Fibroblast of the aortic adventitia (primary cell): ENCODE data around the gene GATC. TPM values are rescaled to one million over a fixed set of nuclear protein-coding genes. Genes with fewer than 3 reads are reported as not detected.
A peak's percentile ranks its signal among the peaks of the same experiment; 100 is the strongest.

Experiments used
- DNase-seq: peaks from one replicate; pipeline ENCODE4 v3.0.0-alpha.2; 2010; ENCODE audit warnings: low read depth
- H3K4me3 ChIP-seq: 2 replicates; pipeline ENCODE4 v1.5.1; 2011; ENCODE audit warnings: low read depth, mild to moderate bottlenecking, control low read depth, low read length, moderate library complexity
- total RNA-seq: library from RNA; depleted of rRNA; stranded (reverse); fragments of >200 nt; gene quantifications from 2 replicates; pipeline ENCODE4 v1.2.3, GENCODE V29; 2012; ENCODE audit warnings: low replicate concordance
- TF ChIP-seq, protein P1 (sequence below): IDR thresholded peaks from 2 replicates; pipeline ENCODE4 v1.5.1; 2011; ENCODE audit warnings: mild to moderate bottlenecking, low read length, control low read depth, inconsistent platforms; ENCODE audit not compliant: insufficient read depth

GATC gene
- total RNA-seq, 1 donor, result 20.5 TPM

DNA sequence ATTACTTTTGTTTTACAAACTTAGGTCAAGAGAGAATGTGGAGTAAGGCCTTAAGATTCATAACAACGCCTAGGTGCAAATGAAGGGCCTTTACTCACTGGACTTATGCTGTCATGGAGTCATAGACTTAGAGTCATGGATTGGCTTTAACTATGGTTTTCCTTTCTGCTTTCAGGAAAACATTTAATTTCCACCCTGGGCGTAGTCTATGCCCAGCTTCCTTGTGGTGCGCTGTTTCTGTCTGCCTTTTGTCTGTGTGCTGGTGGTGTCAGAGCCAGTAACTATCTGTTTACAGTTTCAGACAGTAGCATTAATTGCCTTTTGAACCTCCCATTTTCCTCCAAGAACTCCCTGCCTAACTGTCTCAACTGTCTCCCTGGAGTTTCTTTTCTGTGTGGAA is 40.2 kb upstream of the GATC start:
- no peak for DNase-seq
- H3K4me3 ChIP-seq, result no peak overlapping the region
- TF ChIP-seq, protein P1, sequence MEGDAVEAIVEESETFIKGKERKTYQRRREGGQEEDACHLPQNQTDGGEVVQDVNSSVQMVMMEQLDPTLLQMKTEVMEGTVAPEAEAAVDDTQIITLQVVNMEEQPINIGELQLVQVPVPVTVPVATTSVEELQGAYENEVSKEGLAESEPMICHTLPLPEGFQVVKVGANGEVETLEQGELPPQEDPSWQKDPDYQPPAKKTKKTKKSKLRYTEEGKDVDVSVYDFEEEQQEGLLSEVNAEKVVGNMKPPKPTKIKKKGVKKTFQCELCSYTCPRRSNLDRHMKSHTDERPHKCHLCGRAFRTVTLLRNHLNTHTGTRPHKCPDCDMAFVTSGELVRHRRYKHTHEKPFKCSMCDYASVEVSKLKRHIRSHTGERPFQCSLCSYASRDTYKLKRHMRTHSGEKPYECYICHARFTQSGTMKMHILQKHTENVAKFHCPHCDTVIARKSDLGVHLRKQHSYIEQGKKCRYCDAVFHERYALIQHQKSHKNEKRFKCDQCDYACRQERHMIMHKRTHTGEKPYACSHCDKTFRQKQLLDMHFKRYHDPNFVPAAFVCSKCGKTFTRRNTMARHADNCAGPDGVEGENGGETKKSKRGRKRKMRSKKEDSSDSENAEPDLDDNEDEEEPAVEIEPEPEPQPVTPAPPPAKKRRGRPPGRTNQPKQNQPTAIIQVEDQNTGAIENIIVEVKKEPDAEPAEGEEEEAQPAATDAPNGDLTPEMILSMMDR, result no peak

DNA sequence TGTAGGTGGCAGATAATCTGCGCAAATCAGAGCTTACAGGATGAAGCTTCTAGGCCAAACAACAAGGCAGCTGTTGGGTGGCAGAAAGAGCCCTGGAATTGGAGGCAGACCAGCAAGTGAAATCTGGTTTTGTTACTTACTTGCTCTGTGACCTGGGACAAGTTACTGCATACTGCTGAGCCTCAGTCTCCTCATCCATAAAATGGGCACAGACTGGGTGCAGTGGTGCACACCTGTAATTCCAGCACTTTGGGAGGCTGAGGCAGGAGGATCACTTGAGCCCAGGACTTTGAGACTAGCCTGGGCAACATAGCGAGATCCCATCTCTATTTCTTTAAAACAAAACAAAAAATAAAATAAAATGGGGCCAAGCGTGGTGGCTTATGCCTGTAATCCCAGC is 39.7 kb upstream of the GATC start:
- TF ChIP-seq, protein P1, result no peak
- H3K4me3 ChIP-seq, result no peak overlapping the region
- DNase-seq, result no peak

DNA sequence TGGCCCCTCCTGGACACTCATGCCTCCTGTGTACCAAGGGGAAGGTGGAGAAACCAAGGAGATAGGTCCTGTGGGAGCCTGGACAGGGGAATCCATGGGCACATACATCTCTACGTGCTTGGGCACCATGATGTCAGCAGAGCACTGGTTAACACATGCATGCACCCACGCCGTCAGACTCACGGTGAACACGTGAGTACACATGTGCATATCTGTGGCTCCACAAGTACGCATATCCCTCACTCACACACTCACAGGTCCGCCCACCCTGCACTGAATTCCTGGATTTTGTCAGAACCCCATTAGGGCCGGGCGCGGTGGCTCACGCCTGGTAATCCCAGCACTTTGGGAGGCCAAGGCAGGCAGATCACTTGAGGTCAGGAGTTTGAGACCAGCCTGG is 37.5 kb upstream of the GATC start:
- no peak overlapping the region for H3K4me3 ChIP-seq
- TF ChIP-seq, protein P1, result no peak
- DNase-seq, result no peak

DNA sequence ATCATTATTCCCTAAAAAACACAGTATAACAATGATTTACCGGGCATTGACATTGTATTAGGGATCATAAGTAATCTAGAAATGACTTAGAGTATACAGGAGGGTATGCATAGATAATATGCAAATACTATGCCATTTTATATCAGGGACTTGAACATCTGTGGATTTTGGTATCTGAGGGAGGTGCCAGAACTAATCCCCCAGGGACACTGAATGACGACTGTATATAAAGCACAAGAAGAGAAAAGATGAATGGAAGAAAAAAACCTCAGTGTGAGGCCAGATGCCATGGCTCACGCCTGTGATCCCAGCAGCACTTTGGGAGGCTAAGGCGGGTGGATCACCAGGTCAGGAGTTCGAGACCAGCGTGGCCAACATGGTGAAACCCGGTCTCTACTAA is 33.8 kb upstream of the GATC start:
- TF ChIP-seq, protein P1, result no peak
- H3K4me3 ChIP-seq, result no peak overlapping the region
- peak; percentile 10 for DNase-seq

DNA sequence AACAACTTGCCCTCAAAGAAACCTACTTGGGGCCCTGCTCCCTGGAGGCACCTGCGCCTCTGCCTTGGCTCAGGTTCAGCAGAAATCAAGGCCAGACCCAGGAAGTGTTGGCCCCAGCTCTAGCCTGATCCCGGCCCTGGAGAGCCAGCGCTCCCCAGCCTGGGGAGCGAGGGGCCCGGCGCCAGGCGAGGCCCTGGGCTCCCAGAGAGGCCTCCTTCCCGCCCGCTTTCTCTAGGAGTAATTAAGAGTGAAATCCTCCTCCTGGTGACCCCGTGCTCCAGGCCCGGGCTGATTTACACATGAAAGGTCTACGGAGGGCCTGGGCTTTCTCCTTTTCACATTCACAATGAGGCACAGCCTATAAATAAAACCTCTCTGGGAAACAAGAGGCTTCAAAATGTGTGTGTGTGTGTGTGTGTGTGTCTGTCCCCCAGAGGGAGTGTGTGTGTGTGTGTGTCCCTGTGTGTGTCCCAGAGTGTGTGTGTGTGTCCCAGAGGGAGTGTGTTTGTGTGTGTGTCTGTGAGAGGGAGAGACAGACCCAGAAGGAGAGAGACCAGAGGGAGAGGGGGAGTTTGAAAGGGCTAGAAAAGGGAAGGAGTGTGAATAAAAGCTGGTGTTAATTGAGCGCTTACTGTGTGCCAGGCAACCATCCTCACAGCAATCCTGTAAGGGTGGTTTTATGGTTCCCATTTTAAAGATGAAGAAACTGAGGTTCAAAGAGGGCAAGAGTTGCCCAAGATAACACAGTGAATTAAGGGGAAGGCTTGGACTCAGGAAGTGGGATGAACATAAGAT is 32.1 kb upstream of the GATC start:
- no peak for DNase-seq
- TF ChIP-seq, protein P1, result no peak
- no peak overlapping the region for H3K4me3 ChIP-seq

DNA sequence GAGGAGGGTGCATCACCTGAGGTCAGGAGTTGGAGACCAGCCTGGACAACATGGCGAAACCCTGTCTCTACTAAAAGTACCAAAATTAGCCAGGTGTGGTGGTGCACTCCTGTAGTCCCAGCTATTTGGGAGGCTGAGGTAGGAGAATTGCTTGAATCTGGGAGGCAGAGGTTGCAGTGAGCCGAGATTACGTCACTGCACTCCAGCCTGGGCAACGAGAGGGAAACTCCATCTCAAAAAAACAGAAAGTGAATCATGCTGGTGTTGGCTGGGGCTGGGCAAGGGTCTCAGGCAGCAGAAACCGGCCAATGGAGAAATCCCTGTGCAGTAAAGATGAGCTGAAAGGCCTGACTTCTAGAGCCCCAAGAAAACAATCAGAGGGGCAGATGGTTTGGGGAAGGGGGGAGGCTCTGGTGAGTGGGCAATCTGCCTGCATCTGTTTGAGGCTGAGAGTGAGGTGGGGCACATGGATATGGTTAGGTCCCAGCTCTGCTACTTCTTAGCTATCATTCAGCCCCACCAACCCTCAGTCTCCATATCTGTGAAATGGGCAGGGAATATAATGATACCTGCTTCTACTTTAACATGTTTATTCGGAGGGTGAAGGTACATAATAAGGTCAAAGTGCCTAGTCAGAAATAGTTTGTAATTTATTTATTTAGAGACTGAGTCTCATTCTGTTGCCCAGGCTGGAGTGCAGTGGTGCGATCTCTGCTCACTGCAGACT is 29.6 kb upstream of the GATC start:
- TF ChIP-seq, protein P1, result no peak

More for the DNA sequence above, 29.6 kb upstream of the GATC start:
- no peak overlapping the region for H3K4me3 ChIP-seq
- DNase-seq, result no peak
